Mammary epithelial cell (primary cell): Measurements from ENCODE around the gene UBB.

Experiments
- EZH2 ChIP-seq: IDR thresholded peaks from 2 replicates; pipeline ENCODE4 v1.6.1; 2012; ENCODE audit warnings: low read length, inconsistent platforms, borderline replicate concordance
- TF ChIP-seq, protein P1 (sequence below), 2 donors: IDR thresholded peaks in 1 of 2; conservative IDR thresholded peaks in 1 of 2; 2 replicates each; pipeline ENCODE4 v1.5.1; 2011 to 2012; ENCODE audit warnings: inconsistent platforms in 2 of 2, low read length in 2 of 2, mild to moderate bottlenecking in 2 of 2, control low read depth in 1 of 2, low read depth in 1 of 2; ENCODE audit not compliant: insufficient read depth in 1 of 2; ENCODE audit errors: extremely low read depth in 1 of 2

GRCh38 chr17:16417399-16417798, 36.5 kb downstream of the UBB start:
- TF ChIP-seq, protein P1, sequence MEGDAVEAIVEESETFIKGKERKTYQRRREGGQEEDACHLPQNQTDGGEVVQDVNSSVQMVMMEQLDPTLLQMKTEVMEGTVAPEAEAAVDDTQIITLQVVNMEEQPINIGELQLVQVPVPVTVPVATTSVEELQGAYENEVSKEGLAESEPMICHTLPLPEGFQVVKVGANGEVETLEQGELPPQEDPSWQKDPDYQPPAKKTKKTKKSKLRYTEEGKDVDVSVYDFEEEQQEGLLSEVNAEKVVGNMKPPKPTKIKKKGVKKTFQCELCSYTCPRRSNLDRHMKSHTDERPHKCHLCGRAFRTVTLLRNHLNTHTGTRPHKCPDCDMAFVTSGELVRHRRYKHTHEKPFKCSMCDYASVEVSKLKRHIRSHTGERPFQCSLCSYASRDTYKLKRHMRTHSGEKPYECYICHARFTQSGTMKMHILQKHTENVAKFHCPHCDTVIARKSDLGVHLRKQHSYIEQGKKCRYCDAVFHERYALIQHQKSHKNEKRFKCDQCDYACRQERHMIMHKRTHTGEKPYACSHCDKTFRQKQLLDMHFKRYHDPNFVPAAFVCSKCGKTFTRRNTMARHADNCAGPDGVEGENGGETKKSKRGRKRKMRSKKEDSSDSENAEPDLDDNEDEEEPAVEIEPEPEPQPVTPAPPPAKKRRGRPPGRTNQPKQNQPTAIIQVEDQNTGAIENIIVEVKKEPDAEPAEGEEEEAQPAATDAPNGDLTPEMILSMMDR (conservative IDR thresholded peaks at IDR 0.05 in 1 of 2, IDR thresholded peaks at IDR 0.05 in 1 of 2; ENCODE audit: extremely low read depth in 1 of 2, insufficient read depth in 1 of 2, low read depth in 1 of 2, low read length in 2 of 2) = no peak
- TF ChIP-seq EZH2 = no peak
